DMS53 (cell line): ENCODE measurements around the gene FAM3B.

Experiments used
- DNase-seq: peaks from one replicate; lab custom pipeline; 2025; lab: John Stamatoyannopoulos, UW

The FAM3B gene

GRCh38 chr21:41319273-41319672 lies 2.7 kb downstream of the FAM3B start:
- no peak for DNase-seq

- no peak for DNase-seq
Measured at GRCh38 chr21:41321211-41321907, 4.8 kb downstream of the FAM3B start.

- DNase-seq, result no peak
Measured at GRCh38 chr21:41321908-41322495, 5.4 kb downstream of the FAM3B start.

- no peak for DNase-seq
Measured at GRCh38 chr21:41322496-41323382, 6.1 kb downstream of the FAM3B start.

GRCh38 chr21:41325138-41325912 lies 8.7 kb downstream of the FAM3B start:
- no peak for DNase-seq

- DNase-seq, result no peak
Measured at GRCh38 chr21:41326414-41327080, 9.9 kb downstream of the FAM3B start.

- DNase-seq, result no peak
Measured at GRCh38 chr21:41327753-41328152, 11.2 kb downstream of the FAM3B start.

GRCh38 chr21:41328660-41329607 lies 12.3 kb downstream of the FAM3B start:
- DNase-seq, result no peak

- no peak for DNase-seq
Measured at GRCh38 chr21:41333752-41334151, 17.2 kb downstream of the FAM3B start.

- no peak for DNase-seq
Measured at GRCh38 chr21:41337515-41337914, 20.9 kb downstream of the FAM3B start.

GRCh38 chr21:41338455-41338854 lies 21.9 kb downstream of the FAM3B start:
- DNase-seq, result no peak

- no peak for DNase-seq
Measured at GRCh38 chr21:41342035-41342434, 25.4 kb downstream of the FAM3B start.

GRCh38 chr21:41344146-41344545 lies 27.5 kb downstream of the FAM3B start:
- no peak for DNase-seq

- no peak for DNase-seq
Measured at GRCh38 chr21:41345356-41345755, 28.8 kb downstream of the FAM3B start.

- DNase-seq, result no peak
Measured at GRCh38 chr21:41345934-41346685, 29.5 kb downstream of the FAM3B start.

- DNase-seq, result no peak
Measured at GRCh38 chr21:41346758-41347157, 30.2 kb downstream of the FAM3B start.

- no peak for DNase-seq
Measured at GRCh38 chr21:41348434-41348833, 31.8 kb downstream of the FAM3B start.

- no peak for DNase-seq
Measured at GRCh38 chr21:41349126-41349525, 32.5 kb downstream of the FAM3B start.

GRCh38 chr21:41349619-41350390 lies 33.2 kb downstream of the FAM3B start:
- no peak for DNase-seq
